ENCODE results near the gene PSIP1.
"Not testable (repeated sequence)": the region's sequence is repeated elsewhere in the genome, so short reads cannot be mapped to it uniquely, and the experiment has no call there.

Gene PSIP1

GRCh38 chr9:15510789-15511575 is at the start of gene PSIP1:
PSIP1 (minus strand) TSS chr9:15510970; CDS start chr9:15510188, 782 bp downstream.
- peak; percentile 90 for DNase-seq

DNA sequence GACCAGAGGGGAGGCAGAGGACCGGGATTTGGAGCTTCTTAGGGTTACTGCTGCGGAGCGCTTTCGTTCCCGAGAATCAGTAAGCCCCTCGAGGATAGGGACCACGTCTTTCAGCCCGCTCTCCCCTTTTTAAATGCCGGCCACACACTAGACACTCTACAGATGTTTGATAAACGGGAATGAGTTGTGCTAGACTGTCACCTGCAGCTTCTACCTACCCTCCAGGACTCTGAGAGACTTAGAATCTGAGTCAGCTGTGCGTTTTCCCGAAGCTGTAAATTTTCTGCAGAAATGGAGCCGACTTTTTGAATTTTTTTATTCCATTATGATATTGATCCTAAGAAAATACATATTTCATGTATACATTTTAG is 42.7 kb upstream of the PSIP1 start:
- DNase-seq: no peak

- peak; percentile 88 for DNase-seq
Measured at GRCh38 chr9:15552636-15553527, 42.1 kb upstream of the PSIP1 start, which contains the start of gene CCDC171. CCDC171 (plus strand) TSS chr9:15553043; CDS start chr9:15564089, 11,046 bp downstream.

- no peak for DNase-seq
Measured at GRCh38 chr9:15549611-15550010, 38.8 kb upstream of the PSIP1 start.

DNA sequence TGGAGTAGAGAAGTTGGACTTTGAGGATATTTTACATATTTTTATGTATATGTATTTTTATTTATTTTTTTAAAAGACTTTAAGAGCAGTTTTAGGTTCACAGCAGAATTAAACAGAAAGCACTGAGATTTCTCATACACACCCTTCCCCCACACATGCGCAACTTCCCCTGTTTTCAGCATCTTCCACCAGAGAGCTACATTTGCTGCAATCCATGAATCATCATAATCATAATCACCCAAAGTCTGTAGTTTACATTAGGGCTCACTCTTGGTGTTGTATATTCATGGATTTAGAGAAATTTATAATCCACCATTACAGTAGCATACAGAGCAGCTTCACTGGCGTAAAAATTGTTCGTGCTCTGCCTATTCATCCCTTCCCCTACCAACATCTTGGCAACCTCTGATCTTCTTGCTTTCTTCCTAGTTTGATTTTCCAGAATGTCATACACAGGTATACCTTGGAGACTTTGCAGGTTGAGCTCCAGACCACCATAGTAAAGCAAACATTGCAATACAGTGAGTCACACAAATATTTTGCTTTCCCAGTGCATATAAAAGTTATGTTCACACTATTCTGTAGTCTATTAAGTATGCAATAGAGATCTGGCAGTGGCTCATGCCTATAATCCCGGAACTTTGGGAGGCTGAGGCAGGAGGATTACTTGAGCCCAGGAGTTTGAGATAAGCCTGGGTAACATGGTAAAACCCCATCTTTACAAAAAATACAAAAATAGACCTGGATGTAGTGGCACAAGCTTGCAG is 32.5 kb upstream of the PSIP1 start:
- no peak for DNase-seq

GRCh38 chr9:15542624-15543023 is 31.9 kb upstream of the PSIP1 start:
- DNase-seq: no peak

DNA sequence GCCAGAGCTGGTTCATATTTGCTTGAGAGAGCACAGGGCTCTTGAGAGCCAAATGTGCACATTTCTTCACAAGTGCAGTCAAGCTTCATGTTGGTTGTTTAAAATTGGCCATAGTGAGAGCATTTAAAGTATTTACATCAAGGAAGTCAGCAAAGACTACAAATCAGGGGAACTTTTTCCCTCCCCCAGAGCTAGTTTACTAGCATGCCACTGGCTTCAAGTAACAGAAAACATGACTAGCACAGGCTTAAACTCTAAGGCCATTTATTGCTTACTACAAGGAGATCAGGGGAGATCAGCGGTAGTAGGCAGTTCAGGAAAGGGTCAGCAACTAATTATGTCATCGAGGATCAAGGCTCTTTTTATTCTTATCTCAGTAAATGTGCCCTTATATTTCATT is 31.1 kb upstream of the PSIP1 start:
- DNase-seq: no peak

DNA sequence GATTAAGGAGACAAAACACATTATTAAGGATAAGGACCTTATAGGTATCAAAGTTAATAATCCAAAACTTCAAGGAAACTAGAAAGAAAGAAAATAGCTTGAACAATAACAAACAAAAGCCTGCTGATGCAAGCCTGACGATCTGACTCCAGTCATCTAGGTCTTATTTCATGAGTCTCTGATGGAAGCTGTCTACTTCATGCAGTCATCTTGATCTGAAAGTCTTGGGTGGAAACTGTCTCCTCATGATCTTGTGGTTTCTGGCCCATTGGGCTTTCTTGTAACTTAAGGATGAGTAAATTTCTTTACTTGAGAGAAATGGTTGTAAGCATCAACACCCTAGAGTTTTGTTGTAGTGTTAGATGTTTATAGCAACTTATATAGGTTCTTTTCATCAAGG is 20.6 kb upstream of the PSIP1 start:
- no peak for DNase-seq

DNA sequence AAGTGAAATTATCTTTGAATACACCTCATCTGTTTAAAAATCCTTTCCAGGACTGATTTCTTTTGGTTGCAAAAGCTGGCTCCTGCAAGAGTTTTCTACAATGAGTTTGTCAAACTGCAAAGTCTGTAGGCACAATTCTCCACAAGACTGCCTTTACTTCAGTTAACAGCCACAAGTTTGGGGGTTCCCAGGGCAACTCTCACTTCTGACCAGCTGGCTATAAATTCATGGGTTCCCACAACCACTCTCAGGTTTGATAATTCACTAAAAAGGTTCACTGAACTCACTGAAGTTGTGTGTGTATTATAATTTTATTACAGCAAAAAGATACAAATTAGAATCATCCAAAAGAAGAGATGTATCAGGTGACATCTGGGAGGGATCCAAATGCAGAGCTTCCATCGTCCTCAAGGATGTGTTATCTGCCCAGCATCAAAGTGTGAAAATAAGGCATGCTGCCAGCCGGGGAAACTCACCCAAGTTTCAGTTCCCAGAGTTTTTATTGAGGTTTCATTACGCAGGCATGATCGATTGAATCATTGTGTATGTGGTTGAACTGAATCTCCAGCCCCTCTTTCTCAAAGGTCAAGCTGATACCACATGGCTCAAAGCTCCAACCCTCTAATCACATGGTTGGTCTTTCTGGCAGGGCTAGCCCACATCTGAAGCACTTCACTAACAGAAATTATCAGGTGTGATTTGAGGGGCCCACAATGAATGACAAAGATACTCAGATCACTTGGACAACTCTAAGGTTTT is 19.0 kb upstream of the PSIP1 start:
- no peak for DNase-seq

DNA sequence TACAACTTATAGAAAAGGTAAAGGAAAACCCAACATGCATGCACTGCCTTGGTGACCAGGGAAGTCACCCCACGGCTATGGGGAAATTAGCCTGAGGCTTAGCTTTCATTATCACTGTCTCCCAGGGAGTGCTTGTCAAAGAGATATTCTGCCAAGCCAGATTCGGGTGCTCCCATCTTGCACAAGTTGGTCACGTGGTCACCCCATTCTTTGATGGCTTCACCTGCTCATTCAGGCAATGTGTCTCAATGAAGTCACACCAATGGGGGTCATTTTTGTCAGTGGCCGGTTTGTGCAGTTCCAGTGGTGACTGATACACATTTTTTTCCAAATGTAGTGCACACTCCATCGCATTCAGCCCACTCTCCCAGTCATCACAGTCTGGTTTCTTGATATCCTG is 16.3 kb upstream of the PSIP1 start:
- DNase-seq: not testable (repeated sequence)

GRCh38 chr9:15525958-15526357 is 15.2 kb upstream of the PSIP1 start:
- no peak for DNase-seq

- no peak for DNase-seq
Measured at GRCh38 chr9:15524845-15525455, 14.2 kb upstream of the PSIP1 start.

- DNase-seq: no peak
Measured at GRCh38 chr9:15522130-15522755, 11.5 kb upstream of the PSIP1 start.

DNA sequence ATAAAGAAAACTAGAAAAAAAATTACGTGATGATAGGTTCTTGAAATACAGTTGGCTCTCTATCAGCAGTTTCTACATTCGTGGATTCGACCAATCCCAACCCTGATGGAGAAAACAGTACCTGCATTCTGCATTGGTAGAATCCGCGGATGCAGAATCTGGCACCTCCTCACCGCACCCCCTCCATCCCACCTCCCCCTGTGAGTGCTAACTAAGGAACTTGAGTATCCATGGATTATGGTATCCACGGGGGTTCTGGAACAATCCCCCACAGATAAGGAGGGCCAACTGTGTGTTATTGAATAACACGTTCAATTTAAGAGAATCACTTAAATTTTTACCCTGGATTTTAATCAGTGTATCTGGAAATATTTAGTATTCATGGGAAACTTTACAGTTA is 10.5 kb upstream of the PSIP1 start:
- no peak for DNase-seq

- no peak for DNase-seq
Measured at GRCh38 chr9:15519831-15520230, 9.1 kb upstream of the PSIP1 start.

GRCh38 chr9:15513335-15513734 is 2.6 kb upstream of the PSIP1 start:
- DNase-seq: no peak

DNA sequence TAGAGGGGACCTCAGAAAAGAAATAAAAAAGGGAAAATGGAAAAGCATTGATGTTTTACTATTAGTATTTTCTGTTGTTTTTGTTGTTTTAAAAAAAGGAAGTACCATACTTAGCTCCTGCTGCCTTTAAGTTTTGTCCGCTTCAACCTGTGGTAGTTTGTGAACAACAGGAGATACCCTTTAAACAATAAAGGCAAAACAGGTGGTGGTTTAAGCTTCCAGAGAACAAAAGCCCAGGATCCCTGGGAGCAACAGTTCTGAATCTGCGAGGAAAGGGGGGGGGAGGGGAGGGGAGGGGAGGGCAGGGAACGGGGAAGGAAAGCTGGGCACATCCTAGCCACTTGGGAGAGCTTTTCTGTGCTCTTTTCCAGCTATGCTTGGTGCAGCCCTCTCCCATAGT is 2.1 kb upstream of the PSIP1 start:
- DNase-seq: no peak

DNA sequence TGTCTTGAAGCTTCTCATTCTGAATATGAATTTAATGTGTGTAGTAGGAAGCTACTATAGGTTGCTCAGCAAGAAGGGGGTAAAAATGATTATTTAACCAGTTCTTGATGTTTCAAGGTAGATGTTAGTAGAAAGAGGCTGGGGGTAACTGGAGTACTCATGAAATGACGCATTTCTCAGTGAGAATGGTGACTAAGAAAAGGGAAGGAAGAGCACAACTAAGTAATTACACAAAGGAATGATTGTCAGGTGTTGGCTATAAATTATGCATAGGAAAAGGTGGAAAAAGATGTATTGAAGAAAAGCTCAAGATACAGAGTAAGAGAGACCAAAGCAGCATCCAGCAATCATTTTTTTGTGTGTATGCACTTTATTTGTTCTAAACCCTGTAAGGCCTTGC is 1.4 kb upstream of the PSIP1 start:
- DNase-seq: no peak

- DNase-seq: peak; percentile 73
Measured at GRCh38 chr9:15509931-15510788, 610 bp downstream of the PSIP1 start.

- no peak for DNase-seq
Measured at GRCh38 chr9:15505921-15506320, 4.8 kb downstream of the PSIP1 start.

DNA sequence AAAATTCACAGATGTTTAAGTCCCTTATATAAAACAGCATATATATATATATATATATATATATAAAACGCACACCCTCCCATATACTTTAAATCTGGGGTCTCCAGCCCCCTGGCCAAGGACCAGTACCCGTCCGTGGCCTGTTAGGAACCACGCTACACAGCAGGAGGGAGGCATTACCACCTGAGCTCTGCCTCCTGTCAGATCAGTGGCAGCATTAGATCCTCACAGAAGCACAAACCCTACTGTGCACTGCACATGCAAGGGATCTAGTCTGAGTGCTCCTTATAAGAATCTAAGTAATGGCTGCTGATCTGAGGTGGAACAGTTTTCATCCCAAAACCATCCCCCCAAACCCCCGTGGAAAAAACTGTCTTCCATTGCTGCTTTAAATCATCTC is 9.0 kb downstream of the PSIP1 start:
- no peak for DNase-seq
